DND-41 (cell line): Measurements from ENCODE around the gene OR5T3.

Source experiments
- ATAC-seq: fragments of 200-7000 bp; cut with Tn5 transposase; 3 replicates; pipeline ENCODE4 v1.9.1; 2021; ENCODE audit warnings: low read depth; ENCODE audit not compliant: insufficient read depth
- DNase-seq: peaks from one replicate; pipeline ENCODE4 v3.0.0-alpha.2; 2020
- H2AFZ ChIP-seq: 2 replicates; pipeline ENCODE4 v1.6.0; 2012; ENCODE audit warnings: low read depth, low read length
- H3K27ac ChIP-seq: 2 replicates; pipeline ENCODE4 v1.5.1; 2012; ENCODE audit warnings: low read length, inconsistent platforms
- H3K27me3 ChIP-seq: fragments of 200-600 bp; sonication (generic); 2 replicates; pipeline ENCODE4 v1.6.0; 2012; ENCODE audit warnings: low read length, mild to moderate bottlenecking, inconsistent platforms; ENCODE audit not compliant: insufficient read depth, poor library complexity
- H3K36me3 ChIP-seq: 2 replicates; pipeline ENCODE4 v1.5.1; 2012; ENCODE audit warnings: low read length, inconsistent platforms; ENCODE audit not compliant: insufficient read depth
- H3K4me1 ChIP-seq: 2 replicates; pipeline ENCODE4 v1.5.1; 2012; ENCODE audit warnings: mild to moderate bottlenecking, low read length; ENCODE audit not compliant: insufficient read depth
- H3K4me2 ChIP-seq: 2 replicates; pipeline ENCODE4 v1.6.0; 2012; ENCODE audit warnings: mild to moderate bottlenecking, moderate library complexity, low read length, inconsistent platforms; ENCODE audit not compliant: insufficient read depth
- H3K4me3 ChIP-seq, 2 experiments: fragments of 200-600 bp in 1 of 2; shearing (Covaris generic) in 1 of 2; 2 replicates each; pipeline ENCODE4 v1.5.1; 2012 to 2016; ENCODE audit warnings: inconsistent platforms in 2 of 2, low read length in 2 of 2, mild to moderate bottlenecking in 2 of 2, low read depth in 1 of 2, moderate library complexity in 1 of 2
- H3K79me2 ChIP-seq: 2 replicates; pipeline ENCODE4 v1.6.0; 2012; ENCODE audit warnings: low read length, inconsistent platforms; ENCODE audit not compliant: insufficient read depth
- H3K9ac ChIP-seq: 2 replicates; pipeline ENCODE4 v1.6.0; 2012; ENCODE audit warnings: low read depth, mild to moderate bottlenecking, inconsistent platforms, low read length, moderate library complexity
- H3K9me3 ChIP-seq: 2 replicates; pipeline ENCODE4 v1.5.1; 2012; ENCODE audit warnings: low read length, moderate library complexity, mild to moderate bottlenecking, inconsistent platforms; ENCODE audit not compliant: insufficient read depth, severe bottlenecking
- H4K20me1 ChIP-seq: 2 replicates; pipeline ENCODE4 v1.6.0; 2012; ENCODE audit warnings: low read length; ENCODE audit not compliant: insufficient read depth
- CTCF ChIP-seq: IDR thresholded peaks from 2 replicates; pipeline ENCODE4 v1.5.1; 2012; ENCODE audit warnings: borderline replicate concordance, low read length, moderate library complexity, mild to moderate bottlenecking; ENCODE audit not compliant: poor library complexity, severe bottlenecking; ENCODE audit errors: extremely low read depth
- EZH2 ChIP-seq: IDR thresholded peaks from 3 replicates; pipeline ENCODE4 v1.6.1; 2012; ENCODE audit warnings: borderline replicate concordance, low read depth, mild to moderate bottlenecking, moderate library complexity, low read length, inconsistent platforms; ENCODE audit not compliant: severe bottlenecking

The OR5T3 gene

GRCh38 chr11:56296898-56297297 lies 44.8 kb downstream of the OR5T3 start:
- DNase-seq: no peak
- Histone ChIP-seq H3K4me2 (no peak overlapping the region), H3K27ac (no peak overlapping the region), H3K4me3 (no peak overlapping the region), H3K36me3 (no peaks in the 10 kb centered on the region), H4K20me1 (no peaks in the 10 kb centered on the region), H3K4me1 (no peaks in the 10 kb centered on the region), H3K27me3 (no peaks in the 10 kb centered on the region), H3K79me2 (no peaks in the 10 kb centered on the region), H2AFZ (no peak overlapping the region), H3K9ac (no peak overlapping the region), H3K9me3 (no peaks in the 10 kb centered on the region)
- no peak for ATAC-seq
- no peak for TF ChIP-seq EZH2
- TF ChIP-seq CTCF: no peak
